Stimulated activated CD4-positive, alpha-beta T cell treated with anti-CD3 and anti-CD28 coated beads, Interleukin-2, amount 100 ng/mL, for 48 hours (primary cell): Measurements from ENCODE around the gene CRIP2.

Experiments
- DNase-seq, 2 donors: peaks; one replicate each; pipeline ENCODE4 v3.0.0-alpha.2; 2020

CRIP2 gene

DNA sequence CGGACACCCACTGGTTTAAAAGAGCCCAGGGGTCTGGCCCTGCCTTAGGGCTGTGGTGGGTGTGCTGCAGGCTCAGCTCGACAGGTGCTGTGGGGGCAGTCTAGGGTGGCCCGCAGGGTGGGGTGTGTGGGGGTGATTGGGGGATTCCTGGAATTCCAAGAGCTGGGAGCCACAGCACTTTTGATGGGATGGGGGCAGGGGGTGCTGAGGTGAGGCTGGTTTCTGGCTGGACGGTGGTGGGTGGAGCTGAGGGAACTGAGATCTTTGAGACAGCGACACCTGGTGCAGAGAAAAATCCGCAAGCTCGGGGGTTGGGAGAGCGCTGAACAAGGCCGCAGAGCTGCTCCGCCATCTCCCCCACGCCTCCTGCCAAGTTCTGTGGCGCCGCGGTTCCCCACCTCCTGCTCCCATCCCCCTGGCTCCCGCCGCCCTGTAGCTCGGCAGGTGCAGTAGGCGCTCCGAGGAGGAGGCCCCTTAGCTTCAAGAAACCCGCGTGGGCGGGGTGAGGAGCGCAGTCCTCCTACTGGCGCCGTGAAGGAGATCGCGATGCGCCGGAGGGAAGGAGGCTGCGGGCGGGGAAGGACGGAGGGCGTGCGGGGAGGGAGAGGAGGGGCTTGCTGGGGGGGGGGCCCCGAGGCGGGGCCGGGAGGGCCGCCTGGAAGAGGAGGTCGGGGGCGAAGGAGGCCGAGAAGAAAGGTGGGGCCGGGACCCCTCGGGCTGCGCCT is 15.1 kb downstream of the CRIP2 start:
- DNase-seq: peak; percentile 72

- DNase-seq: no peak
Observed at GRCh38 chr14:105490267-105490571, 15.6 kb downstream of the CRIP2 start.

DNA sequence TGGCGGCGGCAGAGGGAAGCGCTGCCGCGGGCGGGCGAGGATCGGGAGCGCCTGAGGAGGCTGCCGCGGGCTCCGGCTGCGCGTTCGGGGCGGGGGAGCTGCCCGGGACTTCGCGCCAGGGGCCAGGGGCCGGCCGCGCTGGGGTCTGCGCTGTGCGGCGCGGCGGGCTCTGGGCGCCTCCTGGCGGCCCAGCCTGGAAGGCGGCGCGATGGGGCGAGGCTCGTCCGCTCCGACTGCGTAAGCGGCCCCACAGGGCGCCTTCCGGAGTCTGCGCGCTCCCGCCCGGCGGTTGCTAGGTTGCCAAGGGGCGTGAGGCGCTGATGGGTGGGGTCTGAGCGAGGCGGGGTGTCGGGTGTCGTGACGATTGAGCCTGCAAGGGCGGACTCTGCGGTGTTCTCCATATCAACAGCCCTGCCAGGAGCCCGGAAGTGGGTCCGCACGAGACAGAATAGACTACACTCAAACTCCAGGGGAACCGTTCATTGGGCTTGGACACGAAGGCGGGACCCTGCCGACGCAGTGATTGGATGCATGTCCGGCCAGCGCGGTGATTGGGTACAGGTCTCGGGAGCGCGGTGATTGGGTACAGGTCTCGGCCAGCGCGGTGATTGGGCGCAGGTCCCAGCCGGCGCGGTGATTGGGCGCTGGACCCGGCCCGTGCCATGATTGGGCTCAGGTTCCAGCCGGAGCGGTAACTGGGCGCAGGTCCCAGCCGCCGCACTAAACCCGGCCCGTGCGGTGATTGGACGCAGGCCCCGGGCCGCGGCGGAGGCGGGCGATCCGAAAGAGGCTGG is 16.1 kb downstream of the CRIP2 start, which contains the start of gene TEDC1:
TSS of gene TEDC1 (plus strand) at position 675 of the 794 bp plus-strand sequence. CDS start 130 bp downstream, outside the sequence.
- peak; percentile 95 to 97 for DNase-seq

DNA sequence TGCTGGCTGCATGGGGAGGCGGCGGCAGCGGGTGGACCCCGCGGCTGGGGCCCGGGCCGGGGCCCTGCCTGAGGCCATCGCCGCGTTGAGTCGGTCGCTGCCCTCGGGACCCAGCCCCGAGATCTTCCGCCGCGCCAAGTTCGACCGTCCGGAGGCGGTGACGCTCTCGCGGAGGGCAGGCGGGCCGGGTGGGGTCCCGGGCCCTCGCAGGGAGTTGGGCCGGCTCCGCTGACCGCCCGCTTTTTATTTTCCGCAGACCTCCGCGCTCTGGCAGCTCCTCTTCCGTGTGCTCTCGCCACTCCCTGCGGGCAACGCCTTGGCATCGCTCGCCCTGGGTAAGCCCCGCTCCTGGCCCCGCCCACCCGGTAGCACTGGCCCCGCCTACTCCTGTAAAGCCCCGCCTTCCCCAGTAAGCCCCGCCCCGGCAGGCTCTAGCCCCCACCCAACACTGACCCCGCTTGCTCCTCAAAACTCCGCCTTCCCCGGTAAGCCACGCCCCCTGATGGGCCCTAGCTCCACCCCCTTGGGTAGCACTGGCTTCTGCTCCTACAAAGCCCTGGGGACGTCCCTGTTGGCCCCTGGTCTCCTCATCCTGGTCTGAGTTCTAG is 16.8 kb downstream of the CRIP2 start:
- peak; percentile 94 to 96 for DNase-seq

DNA sequence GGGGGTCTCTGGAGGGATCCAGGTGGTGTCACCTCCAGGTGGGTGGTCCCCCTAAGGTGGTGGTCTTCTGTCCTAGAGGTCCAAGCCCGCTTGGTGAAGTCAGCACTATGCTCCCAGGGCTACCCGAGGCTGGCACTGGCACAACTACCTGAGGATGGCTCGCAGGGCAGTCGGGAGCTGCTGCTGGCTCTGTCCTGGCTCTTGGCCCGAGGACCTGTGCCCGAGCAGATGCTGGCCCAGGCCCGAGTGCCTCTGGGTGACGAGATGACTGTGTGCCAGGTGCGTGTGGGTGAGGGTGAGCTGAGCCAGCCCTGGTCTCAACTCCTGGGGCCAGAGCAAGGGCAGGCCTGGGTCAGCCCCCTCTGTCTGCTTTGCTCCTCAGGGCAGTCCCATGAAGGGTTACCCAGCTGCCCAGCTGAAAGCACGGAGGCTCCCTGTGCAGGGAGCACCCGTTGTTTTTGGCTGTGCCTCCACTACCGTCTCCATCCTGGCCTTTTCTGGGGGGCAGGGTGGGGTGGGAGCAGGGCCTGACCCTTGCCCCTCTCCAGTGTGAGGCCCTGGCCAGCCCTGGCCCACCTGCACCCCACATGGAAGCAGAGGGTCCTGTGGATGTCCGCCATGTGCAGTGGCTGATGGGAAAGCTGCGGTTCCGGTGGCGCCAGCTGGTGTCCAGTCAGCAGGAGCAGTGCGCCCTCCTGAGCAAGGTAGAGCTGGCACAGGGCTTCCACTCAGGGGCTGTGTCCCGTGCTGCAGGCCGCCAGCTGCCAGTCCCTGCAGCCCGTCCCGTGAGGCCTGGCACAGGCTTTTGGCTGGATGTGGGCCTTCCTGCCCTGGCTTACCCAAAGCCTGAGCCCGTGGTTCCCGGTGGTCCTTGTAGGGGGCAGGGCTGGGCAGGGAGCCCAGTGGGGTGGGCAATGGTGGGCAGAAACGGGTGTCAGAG is 17.7 kb downstream of the CRIP2 start:
- DNase-seq: no peak

DNA sequence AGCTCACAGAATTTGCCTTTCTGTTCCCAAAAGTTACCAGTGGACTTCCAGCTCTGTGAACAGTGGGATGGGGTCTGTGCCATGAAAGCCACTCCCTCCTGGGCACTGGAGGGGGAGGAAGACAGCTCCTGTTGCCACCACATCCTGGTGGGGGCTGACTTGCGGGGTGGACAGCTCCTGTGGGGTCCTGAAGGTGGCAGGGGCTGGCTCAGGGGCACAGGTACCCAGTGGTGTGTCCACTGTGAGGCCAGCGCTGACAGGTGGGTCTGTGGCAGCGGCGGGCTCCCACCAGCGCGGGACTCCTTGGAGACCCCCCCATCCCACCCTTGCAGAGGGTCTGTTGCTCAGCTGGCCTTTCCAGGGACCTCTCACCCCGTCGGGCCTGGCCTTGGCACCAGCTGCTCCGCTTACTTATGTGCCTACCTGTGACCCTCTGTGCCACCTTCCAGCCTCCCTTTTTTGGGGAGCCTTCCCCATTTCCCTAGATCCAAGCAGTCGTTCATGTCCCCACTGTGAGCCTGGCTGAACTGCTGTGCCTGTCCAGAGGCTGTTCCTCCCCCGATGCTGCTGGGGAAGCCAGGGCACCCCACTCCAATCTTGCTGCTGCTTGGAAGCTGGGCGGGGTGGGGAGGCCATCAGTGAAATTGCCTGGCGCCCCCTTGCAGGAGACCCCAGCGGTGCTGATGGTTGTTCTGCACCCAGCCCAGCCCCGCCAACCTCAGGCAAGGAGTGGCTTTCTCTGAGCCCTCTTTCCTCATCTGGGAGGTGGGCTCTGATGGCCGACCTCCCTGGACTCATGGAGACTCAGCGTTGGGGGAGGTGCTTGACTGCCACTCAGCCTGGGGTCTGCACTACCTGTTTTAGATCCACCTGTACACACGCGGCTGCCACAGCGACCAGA is 18.6 kb downstream of the CRIP2 start:
- no peak for DNase-seq

DNA sequence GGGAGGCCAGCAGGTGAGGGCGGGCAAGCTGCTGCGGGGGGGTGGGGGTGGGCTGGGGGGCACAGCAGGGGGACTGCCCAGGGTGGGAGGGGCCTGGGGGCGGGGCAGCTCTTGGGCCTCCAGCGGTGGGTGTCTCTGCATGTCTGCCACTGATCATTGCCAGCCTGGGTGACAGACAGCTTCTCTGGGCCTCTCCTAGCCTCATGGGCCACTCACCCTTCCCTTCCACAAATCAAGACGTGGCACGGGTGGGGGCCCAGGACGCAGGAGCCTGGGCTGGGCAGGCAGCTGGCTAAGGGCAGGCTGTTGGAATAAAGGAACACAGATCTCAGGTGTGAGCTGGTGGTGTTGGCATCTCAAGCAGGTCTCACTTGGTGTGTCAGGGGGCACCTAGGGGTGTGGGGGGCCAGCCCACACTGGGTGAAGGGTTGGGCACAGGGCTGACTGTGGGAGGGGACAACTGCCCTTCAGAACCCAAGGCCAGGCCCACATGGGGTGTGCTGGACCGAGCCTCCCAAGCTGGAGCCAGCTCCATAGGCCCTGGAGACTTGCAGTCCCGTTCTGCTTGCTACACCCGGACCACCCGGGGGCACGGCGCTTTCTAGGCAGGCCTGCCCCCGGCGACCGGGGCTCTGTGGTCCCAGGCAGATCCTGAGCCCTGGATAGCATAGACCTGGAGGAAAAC is 19.4 kb downstream of the CRIP2 start:
- no peak for DNase-seq

DNA sequence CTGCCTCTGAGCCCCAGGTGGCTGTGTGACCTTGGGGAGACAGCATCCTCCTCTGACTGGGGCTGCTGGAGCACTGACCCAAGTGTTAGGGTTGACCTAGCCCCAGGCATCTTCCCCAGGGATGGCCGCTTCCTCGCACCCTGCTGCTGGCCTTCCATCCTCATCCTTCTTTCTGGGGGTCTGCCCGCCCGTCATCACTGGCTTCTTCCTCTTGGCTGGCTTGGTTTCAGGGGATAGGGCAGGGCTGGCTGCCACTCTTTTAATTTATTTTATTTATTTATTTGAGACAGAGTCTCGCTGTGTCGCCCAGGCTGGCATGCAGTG is 19.9 kb downstream of the CRIP2 start:
- no peak for DNase-seq

GRCh38 chr14:105495101-105495989 is 20.7 kb downstream of the CRIP2 start:
- no peak for DNase-seq

- no peak for DNase-seq
Observed at GRCh38 chr14:105495990-105496830, 21.6 kb downstream of the CRIP2 start.

DNA sequence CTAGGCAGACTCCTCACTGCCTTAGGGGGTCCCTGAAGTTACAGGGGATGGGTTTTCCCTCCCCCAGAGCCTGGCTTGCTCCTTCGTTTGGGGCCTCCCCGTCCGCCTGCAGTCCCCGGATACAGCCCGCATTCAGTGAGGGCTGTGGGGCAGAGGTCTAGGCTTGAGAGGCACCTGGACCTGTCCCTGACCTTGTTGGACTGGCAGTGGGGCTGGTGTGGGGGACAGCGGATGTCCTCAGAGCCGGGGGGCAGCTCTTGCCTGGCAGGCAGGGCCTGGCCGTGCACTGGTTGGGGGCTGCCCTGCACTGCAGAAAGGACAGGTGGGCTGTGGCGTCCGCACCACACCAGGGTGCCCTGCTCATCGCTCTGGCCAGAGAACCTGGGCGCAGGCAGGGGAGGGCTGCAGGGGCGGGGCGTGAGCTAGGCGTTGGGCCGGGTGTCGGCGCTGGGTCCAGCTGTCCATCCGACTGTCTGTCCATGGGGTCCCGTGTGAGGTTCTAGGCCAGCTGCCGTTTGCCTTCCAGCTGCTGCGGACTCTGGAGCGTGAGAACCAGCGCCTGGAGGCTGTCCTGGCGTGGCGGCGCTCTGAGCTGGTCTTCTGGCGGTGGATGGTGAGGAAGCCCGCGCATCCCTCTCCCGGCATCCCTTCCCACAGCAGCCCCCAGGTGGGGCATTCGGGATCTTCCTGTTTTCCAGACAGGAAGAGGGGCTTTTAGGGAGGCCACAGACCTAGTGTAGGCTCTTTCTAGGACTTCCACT is 22.4 kb downstream of the CRIP2 start:
- no peak for DNase-seq

- DNase-seq: no peak
Observed at GRCh38 chr14:105497671-105498429, 23.2 kb downstream of the CRIP2 start.

DNA sequence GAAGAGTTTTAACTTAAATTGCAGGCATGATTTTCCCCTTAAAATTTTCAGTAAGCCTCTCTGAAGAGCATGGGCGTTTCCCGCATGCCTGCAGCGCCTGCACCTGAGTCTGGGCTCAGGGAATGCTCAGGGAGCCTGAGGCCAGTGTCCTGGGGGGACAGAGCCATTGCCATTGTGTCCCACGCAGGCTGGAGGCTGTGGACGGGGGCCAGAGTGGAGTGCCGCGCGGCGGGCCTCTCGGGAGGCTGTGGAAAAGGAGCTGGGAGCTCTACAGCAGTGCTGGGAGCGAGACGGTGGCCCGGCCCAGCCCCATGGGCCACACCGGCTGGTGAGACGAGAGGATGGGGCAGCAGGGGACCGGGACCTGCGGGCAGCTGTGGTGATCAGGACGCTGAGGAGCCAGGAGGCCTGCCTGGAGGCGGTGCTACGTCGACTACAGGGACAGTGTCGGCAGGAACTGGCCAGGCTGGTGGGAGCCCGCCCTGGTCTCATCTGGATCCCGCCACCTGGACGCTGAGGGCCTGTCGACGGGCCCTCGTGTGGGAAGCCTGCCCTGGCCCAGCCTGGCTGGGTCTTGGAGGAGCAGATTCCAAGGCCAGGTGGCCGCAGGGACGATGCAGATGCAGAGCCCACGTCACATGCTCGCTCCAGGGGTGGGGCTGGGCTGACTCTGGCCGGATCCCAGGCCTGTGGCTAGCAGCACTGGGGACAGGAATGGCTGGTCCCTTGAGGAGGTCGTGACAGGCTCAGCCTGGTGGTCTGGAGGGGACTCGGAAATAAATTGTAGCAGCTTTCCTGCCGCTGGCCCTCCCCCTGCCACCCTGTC is 24.0 kb downstream of the CRIP2 start:
- DNase-seq: no peak

DNA sequence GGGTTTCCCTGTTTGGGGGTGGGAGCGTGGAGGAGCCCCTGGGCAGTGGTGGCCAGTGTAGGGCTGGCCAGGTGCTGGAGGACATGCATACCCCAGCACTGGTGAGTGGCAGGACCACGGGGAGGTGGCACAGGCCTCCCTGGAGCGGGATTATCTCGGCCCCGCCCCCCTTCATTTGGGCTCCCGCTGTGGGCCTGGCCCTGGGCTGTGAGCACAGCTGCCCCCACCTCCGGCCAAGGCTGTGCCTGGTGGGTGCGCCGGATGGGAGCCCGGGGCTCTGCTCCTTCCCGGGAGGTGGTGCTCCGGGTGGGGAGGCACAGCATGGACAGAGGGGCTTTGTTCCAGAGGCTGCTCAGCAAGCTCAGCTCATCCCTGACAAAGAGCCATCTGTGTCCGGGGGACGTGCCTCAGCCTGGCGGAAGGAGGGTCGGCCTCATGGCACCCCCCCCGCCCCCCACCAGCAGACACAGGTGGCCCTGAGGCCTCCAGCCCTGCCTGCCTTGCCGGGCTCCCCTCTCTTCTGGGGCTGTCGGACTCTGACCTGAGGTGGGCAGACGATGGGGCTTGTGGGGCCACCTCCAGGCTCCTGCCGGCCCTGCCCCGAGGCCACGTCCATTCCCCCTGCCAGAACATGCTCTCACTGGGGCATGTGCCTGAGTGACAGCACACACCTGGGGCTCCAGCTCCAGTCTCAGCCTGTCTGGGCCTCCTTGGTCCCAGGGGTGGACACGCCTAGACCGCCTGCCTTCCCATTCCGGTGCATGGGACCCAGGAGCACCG is 24.8 kb downstream of the CRIP2 start:
- no peak for DNase-seq

DNA sequence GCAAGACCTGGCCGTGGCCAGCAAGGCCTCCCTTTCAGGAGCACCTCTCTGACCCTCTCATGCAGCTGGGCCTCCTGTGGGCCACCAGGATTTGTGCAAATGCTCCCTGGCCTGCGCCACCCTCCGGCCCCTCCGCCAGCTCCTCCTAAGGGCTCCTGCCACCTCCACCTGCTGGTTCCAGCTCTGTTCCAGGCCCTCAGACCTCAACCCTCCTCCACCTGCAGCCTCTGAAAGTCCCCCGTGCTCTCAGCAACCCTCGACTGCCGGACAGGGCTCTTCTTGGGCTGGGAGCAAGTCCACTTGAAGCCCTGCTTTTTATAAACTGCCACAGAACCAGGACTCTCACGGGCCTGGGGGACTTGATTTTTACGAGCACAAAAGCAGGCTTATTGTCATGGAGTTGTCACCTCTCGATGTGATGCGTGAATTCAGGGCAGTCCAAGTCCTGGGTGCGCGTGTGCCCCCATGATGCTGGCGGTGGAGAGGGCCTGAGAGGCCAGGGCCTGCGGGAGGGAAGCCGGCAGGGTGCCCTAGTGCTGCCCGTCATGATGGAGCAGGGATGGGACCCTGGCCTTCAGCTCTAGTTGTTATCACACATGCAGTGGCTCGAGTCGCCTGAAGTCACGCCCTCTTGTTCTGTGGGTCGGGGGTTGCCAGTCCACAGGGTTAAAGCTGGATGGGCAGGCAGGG is 25.6 kb downstream of the CRIP2 start:
- no peak for DNase-seq
